ENCODE data around the gene GPC3.
"Not testable (repeated sequence)": the region's sequence is repeated elsewhere in the genome, so short reads cannot be mapped to it uniquely, and the experiment has no call there.

Gene GPC3

DNA sequence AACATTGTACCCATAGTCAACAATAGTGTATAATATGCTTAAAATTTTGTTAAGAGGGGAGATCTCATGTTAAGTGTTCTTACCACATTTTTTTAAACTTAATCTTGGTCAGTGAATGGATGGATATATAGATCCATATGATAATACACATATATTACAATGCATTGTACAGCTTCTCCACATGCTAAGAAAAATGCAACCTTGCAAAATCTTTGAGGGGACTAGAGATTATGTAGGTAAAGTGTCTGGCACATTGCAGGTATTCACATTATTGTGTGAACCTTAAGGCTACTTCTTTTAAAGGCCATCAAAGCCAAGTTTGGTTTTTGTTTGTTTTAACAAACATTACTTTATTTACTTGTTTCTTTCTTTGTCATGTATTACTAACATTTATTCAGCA is 10.4 kb upstream of the GPC3 start:
- no peak for DNase-seq (ENCODE audit: low read depth, low spot score)

DNA sequence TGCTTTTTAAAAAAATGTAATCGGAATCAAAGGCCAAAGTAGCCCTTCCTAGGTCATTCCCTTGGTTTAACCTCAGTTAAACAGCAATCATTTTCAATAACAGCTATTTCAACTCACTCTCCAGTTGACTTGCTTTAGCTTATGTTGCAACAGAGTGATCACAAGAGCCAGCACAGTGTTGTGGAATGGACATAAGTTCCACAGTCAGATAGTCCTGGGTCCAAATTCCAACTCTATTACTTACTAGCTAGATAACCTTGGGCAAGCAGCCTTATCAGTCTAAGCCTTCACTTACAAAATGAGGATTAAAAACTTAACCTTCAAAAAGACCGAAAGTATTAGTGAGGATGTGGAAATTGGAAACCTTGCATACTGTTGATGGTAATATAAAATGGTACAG is 9.2 kb upstream of the GPC3 start:
- DNase-seq (ENCODE audit: low read depth, low spot score), result no peak

DNA sequence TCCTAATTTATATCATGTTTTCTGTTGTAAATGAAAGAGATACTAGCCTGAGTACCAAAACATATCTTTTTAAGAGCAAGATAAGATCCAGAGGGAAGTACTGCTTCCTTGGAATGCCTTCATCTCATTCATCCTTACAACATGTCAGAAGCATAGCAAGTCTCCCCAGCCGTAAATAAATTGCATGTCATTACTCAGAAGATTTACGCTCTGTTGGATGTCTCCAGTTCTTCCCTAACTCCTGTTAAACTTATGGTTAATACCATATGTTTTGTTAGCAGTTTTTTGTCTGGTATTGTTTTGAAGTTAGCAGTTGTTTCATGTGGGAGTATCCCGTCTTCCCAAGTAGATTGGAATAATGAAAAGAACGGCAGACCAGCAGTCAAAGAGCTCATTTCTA is 7.5 kb upstream of the GPC3 start:
- no peak for DNase-seq (ENCODE audit: low read depth, low spot score)

DNA sequence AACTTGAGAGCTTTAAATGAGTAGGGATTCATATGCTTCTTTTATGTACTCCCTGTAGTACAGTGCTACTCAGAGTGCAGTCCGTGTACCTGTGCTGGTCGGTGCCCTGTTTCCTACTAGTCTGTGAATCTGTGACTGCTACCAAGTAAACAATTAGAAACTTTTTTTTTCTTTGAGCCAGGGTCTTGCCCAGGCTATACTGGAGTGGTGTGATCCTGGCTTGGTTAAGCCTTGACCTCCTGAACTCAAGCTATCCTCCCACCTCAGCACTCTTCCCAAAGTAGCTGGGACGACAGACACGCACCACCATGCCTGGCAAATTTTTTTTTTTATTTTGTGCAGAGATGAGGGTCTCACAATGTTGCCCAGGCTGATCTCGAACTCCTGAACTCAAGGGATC is 6.4 kb upstream of the GPC3 start:
- no peak for DNase-seq (ENCODE audit: low read depth, low spot score)

DNA sequence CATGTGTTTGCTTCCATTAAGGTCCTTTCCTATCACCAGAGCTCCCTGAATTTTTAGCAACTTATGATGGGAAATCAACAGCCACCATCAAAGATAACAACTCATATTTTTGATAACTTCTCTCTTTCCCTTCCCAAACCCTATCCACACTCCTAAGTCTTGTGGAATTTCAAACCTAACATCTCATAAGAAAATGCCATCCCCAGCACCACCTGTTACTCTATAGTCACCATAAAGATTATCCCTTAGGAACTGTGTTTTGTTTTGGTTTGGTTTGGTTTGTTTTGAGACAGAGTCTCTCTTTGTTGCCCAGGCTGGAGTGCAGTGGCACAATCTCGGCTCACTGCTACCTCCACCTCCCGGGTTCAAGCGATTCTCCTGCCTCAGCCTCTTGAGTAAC is 5.7 kb upstream of the GPC3 start:
- DNase-seq (ENCODE audit: low read depth, low spot score), result not testable (repeated sequence)

DNA sequence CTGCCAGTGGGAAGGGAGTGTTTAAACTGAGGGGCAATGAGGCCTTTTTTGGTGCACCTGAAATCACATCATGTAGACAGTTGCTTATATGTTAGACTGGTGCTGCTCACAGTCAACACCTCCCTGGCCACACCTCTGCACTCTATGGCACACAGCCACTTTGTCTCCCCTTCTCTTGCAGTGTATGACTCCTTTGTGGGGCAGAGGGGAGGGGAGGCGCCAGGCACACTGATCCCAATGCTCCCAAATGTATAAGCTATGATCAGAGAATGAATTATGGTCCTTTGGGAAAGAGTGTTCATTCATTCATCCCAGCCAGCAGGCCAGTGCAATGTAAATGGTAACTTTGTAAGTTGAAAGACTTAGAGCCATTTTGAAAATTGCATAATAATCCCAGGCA is 4.6 kb upstream of the GPC3 start:
- no peak for DNase-seq (ENCODE audit: low read depth, low spot score)

DNA sequence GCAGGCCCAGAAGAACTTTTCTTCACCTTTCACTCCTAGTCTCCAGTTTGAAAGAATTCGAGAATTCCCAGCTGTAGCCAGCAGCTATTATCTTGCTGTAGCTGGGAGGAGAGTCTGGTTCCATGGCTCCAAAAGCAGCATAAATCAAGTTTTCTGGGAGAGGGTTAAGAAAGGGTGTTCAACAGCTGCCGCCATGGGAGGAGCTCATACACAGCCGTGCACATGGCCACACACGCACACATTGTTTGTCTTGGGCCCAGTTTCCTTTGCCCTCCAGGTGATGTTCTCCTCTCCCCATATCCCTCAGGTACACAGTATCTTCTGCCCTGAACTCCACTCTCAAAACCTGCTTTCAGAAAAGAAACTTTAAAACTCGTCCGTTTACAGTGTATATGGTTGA is 4.1 kb upstream of the GPC3 start:
- peak; percentile 28 for DNase-seq (ENCODE audit: low read depth, low spot score)

DNA sequence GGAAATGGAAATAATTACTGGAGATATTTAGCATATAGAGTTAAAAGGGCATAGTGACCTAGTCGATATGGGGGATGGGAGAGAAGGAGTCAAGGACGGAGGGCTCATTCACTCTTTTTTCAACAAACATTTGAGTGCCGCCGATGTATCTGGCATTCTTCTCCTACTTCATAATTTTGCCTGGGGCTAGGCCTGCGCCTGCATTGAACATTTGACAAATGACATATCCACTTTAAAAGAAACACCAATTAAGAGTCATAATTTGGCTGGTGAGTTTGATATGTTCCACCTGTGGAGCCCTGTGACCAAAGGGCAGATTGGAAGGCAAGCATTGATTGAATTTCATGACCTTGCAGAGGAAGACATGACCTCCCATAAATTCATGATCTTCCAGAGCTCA is 2.6 kb upstream of the GPC3 start:
- no peak for DNase-seq (ENCODE audit: low read depth, low spot score)

DNA sequence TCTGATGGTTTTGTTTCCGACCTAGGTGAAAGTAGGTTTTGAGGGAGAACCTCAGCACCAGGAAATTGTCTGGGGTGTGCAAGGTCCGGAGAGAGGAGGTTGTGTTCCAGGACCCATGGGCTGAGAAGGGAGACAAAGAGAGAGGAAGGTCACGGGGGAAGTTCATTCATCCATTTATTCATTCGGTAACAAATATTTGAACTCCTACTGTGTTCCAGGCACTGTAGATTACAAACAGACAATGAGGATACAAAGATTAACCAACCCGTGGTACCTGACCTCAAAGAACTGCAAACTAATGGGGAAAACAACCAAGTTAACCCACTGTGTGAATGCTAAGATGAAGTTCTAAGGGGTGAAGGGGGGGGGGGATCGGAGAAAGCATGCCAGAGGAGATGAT is 1.8 kb upstream of the GPC3 start:
- DNase-seq (ENCODE audit: low read depth, low spot score), result no peak

DNA sequence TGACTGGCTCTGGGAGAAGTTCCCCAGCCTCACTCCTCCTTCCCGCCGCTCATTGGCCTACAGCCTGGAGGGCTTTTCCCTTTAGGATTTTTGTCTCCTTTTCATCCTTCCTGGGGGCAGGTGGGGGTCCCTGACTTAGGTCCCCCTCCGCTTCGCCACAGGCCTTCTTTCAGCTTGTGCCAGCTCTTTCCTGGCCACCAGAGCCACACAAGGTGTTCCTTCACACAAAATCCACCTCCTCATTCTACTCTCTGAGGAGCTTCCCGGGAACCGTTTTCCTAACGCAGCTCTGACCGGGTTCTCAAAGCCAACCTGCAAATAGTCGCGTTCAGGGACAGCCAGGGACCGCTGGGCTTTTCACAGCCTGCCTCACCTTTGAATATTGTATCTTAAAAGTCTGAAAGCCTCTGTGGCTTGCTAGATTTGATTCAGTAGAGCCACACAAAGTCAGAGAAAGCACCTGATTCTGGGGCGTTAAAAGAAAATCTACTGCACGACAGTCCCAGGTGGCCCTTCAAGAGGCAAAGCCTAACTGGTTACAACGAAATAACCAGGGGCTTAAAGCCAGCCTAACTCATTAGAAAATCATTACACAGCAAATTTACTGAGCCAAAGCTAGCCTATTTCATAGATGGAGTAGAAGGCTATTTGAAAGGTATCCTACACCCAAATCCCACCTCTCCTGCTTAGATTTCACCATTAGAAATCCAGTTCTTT is 731 bp upstream of the GPC3 start:
- DNase-seq (ENCODE audit: low read depth, low spot score), result peak; percentile 90

DNA sequence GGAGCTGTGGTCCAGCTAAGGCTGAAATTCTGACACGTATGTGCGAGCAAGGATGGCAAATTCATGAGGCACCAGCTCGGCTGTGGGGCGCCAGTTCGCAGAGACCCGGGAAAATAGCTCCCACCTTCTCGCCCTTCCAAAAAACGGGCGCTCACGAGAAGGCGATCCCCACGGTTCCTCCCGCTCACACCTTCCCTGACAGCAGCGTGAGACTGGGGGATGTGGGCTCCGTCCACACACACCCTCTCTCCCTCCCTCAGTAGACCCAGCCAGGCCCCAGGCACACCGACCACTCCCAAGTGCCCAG is 584 bp downstream of the GPC3 start:
- DNase-seq (ENCODE audit: low read depth, low spot score), result no peak

DNA sequence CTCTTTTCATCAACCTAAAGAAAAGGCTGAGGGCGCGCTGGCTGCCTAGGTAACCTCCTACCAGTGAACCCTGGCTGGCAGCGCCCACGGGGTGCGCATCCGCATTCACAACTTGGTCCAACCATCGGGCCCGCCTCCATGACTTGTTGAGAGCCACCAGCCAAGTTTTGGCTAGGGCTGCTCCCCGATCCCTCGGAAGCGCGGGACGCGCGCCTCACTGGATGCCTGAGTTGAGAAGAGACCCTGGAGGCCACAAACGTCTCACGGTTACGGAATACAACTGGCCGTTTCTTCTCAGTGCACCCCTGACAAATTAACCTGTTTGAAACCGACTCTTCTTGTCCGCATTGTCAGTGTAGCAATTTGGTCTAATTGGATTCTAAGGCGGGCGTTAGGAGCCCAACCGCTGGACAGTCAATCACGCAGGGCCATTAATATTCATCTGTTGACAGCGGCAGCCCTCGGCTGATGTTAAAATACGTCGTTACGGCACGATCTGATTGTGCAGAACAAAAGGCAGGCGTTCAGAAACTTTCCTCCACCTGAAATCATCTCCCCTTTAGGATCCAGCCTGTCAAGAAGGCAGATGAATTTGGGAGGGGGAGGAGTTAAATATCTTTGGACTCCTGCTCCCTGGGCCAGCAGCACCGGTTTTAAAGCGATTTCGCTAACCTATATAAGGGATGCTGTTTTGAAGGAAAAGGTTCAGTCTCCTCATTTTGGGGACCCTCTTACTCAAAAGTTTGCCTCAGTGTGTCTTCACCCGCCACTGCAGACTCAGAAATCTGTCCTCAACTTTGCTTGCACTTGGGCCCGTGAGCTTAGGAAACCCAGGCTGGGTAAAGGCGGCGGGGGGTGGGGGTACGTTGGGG is 1.2 kb downstream of the GPC3 start:
- DNase-seq (ENCODE audit: low read depth, low spot score), result peak; percentile 60

DNA sequence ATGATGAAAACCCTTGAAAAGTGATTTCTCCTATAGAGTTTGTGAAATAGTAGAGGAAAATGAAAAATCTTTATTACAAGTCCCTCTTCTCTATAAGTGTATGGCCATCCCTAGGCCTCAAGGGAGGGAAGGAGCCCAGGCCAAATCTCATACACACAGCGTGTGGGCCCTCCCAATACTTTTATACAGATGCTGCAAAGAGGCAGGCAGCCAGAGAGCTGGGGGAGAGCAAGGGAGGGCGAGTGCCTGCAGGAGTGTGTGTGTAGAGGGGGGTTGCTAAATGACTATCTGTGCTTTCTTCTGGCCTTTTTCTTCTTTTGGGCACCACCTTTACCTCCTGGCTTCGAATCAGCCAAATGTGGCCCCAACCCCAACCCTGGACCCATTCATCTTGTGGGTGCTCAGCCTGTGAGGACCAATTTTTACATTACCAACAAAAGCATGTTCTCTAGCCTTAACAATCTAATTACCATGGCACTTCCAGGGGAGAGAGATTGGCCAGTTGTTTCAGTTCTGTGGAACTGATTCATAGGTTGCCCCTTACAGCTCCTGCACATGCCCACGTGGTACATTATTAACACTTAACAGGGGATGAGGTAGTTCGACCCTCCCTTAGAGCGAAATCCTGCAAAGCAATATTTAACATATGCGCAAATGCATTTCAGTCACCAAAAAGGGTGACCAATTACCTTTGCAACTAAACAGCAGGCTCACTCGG is 2.0 kb downstream of the GPC3 start:
- no peak for DNase-seq (ENCODE audit: low read depth, low spot score)

DNA sequence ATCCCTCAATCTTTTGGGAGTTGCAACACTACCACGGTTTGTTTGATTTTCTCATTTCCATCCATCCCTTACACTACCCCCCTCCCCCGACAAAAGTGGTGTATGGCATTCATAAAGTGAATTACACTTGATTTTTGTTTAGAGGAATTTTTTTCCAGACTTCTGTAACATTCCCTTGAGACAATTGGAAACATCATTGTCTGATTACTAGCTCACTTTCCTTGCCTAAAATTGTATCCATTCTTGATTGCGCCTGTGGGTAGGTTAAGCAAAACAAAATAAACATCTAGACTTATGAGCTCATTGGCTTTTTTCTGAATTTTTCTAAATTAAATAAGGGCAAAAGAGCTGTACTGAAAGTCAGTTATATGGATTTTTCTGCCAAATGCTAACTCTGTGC is 3.5 kb downstream of the GPC3 start:
- no peak for DNase-seq (ENCODE audit: low read depth, low spot score)

DNA sequence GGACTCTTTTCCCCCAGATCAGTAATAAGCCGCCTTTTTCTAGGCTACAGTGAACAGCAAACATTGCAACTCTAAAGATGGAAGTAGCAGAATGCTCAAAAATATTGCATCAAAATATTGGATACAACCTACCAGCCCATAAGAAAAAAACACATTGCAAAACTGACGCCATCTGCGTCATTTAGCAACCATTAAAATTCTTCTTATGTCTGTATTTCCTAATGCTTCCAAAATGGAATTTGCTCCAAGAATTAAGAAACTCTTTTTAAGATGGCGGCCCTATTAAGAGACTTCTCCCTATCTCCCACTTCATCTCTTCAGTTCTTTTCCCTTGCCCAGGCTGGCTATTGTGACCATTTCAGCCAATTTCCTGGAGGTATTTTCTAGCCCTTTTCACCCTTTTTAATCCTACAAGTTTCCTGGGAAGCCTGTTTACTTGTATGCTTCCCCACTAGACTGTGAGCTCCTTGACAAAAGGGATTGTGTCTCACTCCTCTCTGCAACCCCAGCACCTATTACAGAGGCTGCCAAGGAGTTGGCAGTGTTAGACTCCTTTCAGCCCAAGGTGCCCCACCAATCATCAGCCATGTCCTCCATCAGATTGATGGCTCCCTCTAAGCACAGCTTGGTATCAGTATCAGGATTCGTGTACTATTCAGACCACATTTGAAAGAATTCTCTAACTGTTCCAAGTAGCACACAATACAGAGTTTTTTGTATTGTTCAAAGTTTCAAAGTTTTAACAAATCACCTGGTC is 4.4 kb downstream of the GPC3 start:
- no peak for DNase-seq (ENCODE audit: low read depth, low spot score)

DNA sequence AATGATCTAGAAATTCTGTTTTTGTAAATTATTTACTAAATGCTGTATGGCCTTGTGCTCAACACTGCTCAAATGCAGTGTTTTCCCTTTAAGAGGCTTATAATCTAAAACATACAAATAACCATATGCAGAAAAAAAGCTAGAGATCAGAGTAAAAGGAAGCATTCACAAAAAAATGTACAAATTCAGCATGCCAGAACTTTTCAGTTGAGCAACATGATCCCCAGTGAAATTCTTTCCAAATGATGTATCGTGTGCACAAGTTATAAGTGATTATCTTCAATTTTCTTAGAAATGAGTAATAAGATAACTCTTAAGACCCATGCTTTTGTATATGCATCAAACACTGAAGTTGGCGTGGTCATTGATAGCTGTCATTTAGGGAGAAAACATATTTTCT is 5.0 kb downstream of the GPC3 start:
- no peak for DNase-seq (ENCODE audit: low read depth, low spot score)

DNA sequence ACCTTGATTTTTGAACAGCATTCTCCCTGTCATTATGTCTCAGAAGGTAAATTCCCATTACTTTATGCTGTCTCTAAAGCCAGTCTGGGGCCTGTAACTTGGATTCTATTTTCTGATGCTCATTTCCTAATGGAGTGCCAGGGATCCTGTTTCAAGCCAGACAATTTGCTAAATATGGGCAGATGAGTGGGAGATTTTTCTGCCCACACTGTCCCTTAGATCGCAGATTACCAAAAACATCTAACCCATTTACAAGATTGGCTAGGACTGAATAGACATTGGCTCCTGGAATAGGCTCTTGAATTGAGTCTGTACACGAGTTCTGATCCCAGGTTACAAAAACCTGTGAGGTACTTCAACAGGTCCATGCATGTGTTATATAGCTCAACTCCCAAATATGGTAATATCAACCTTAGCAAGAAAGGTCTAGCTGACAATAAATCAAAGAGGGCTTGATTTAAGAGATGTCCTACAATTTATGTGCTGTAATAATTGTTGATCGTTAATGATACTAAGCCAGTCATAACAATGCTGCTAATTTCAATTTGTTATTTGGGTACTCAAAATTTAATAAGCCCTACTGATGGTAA is 5.7 kb downstream of the GPC3 start:
- DNase-seq (ENCODE audit: low read depth, low spot score), result no peak

DNA sequence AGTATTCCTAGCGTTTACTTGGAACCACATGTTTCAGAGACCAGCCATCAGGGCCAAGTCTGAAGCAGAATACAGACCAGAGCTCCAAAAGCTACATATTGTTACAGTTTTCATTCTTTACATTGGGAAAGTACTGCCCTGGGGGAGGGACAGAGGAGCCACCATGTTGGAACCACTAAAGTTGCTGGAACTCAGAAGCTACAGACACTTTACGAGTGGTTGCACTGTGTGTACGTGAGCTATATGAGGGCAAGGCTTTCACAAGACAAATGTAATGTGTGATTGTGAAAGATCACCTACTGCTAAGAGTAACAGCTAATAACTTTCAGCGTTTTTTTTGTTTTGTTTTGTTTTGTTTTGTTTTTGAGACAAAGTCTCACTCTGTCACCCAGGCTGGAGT is 11.7 kb downstream of the GPC3 start:
- DNase-seq (ENCODE audit: low read depth, low spot score), result no peak

DNA sequence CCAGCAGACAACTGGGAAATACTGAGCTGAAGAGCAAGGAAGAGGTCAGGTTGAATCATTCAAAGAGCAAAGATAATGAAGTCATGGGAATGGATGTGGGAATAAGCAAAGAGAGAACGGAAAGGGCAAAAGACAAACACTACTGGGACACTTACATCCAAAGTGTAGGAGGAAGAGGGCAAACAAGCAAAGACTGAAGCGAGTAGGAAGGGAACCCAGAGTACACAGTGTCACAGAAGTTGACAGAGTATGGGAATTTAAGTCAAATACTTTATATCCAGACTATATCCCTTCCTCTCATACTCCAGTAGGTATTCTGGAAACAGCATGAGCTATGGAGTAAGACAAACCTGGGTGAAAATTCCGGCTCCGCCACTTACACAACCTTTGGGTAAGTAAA is 12.5 kb downstream of the GPC3 start:
- DNase-seq (ENCODE audit: low read depth, low spot score), result no peak

DNA sequence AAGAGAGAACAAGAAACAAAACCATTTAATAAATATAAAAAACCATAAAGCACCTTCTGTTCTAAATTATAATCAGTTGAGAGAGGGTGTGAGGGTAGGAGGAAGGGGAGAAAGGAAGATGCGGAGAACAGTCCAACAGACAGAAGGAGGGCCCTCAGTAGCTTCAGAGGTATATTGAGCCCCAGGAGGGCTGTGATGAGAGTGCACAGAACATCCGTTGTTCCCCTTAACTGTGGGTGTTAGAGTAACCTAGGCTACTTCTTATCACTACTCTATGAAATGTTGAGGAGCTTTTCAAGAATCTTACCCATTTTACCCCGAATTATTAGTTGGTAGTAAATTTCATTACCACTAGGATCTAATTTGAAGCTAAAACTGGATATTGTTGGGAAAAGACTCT is 13.8 kb downstream of the GPC3 start:
- no peak for DNase-seq (ENCODE audit: low read depth, low spot score)

DNA sequence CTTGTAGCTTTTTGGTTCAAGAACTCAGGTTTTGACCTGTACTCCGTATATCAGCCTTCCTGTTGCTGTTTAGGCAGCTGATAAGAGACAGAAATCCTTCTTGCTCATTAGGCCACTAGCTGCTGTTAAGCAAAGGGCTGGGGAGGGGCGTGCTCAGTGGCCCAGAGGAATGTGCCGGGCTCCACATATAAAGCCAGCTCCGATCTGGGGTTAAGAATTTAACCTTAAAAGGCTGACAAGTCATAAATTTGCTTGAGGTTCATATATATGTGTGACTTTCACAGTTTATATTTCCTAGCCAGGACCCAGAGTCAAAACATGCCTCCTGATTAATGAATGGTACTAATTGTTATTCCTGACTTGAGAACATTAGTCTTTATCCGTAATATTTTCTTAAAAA is 15.3 kb downstream of the GPC3 start:
- peak; percentile 69 for DNase-seq (ENCODE audit: low read depth, low spot score)

DNA sequence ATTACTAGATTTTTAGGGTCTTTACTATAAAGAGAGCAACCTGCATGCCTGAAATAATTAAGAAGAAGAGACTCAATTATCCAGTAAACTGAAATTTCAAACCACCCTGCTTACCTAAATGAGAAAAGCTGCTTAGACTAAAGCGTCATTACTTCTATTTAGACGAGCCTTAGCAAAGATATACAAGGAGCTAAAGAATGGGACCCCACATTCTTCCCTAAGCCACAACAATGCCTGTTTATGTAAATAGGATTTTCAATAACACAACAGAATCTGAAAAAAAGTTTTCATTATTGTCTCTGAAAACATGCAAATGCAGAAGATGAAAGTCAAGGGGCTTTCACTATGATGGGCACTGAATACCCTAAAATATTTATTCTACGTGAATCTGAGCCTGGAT is 16.2 kb downstream of the GPC3 start:
- DNase-seq (ENCODE audit: low read depth, low spot score), result no peak
